T-helper 1 cell treated with Interleukin-12 subunit alpha and Interleukin-12 subunit beta and Interleukin-4 antibody, amounts not matched to agents 30 μg/mL and 1 μg/mL, for 36 hours (primary cell): ENCODE measurements around the gene TLL1.

ENCODE experiments used
- H3K27ac Mint-ChIP-seq: one replicate; pipeline ENCODE4 v1.8.0; 2021; ENCODE audit warnings: mild to moderate bottlenecking, mixed read lengths
- H3K27me3 Mint-ChIP-seq: one replicate; pipeline ENCODE4 v1.8.0; 2021; ENCODE audit warnings: low read depth, mixed read lengths
- H3K36me3 Mint-ChIP-seq: one replicate; pipeline ENCODE4 v1.8.0; 2021; ENCODE audit warnings: low read depth, mixed read lengths
- H3K4me1 Mint-ChIP-seq: one replicate; pipeline ENCODE4 v1.8.0; 2021; ENCODE audit warnings: low read depth, mixed read lengths
- H3K4me3 Mint-ChIP-seq: one replicate; pipeline ENCODE4 v1.8.0; 2021; ENCODE audit warnings: mild to moderate bottlenecking, moderate library complexity, mixed read lengths
- H3K9me3 Mint-ChIP-seq: one replicate; pipeline ENCODE4 v1.8.0; 2021; ENCODE audit warnings: mixed read lengths

TLL1 gene

GRCh38 chr4:166034965-166035364, 161.9 kb downstream of the TLL1 start:
- Mint-ChIP-seq H3K36me3 (no peaks in the 10 kb centered on the region), H3K4me1 (no peaks in the 10 kb centered on the region), H3K27me3 (no peaks in the 10 kb centered on the region), H3K27ac (no peak overlapping the region), H3K4me3 (no peak overlapping the region), H3K9me3 (no peaks in the 10 kb centered on the region)

GRCh38 chr4:166039822-166040221, 166.8 kb downstream of the TLL1 start:
- Mint-ChIP-seq H3K27ac (no peak overlapping the region), H3K27me3 (no peaks in the 10 kb centered on the region), H3K9me3 (no peaks in the 10 kb centered on the region), H3K4me1 (no peaks in the 10 kb centered on the region), H3K4me3 (no peak overlapping the region), H3K36me3 (no peaks in the 10 kb centered on the region)

- Mint-ChIP-seq H3K27me3 (no peaks in the 10 kb centered on the region), H3K27ac (no peak overlapping the region), H3K4me3 (no peak overlapping the region), H3K9me3 (no peaks in the 10 kb centered on the region), H3K36me3 (no peaks in the 10 kb centered on the region), H3K4me1 (no peaks in the 10 kb centered on the region)
These were observed 169.5 kb downstream of the TLL1 start for GRCh38 chr4:166042510-166043055.

- H3K27ac Mint-ChIP-seq: no peak overlapping the region
- no peaks in the 10 kb centered on the region for H3K36me3 Mint-ChIP-seq
- H3K27me3 Mint-ChIP-seq: no peaks in the 10 kb centered on the region
- no peaks in the 10 kb centered on the region for H3K4me1 Mint-ChIP-seq
- H3K9me3 Mint-ChIP-seq: no peaks in the 10 kb centered on the region
- no peak overlapping the region for H3K4me3 Mint-ChIP-seq
These were observed 170.8 kb downstream of the TLL1 start for GRCh38 chr4:166043801-166044200.

- Mint-ChIP-seq H3K9me3 (no peaks in the 10 kb centered on the region), H3K4me1 (no peaks in the 10 kb centered on the region), H3K27me3 (no peaks in the 10 kb centered on the region), H3K36me3 (no peaks in the 10 kb centered on the region), H3K27ac (no peak overlapping the region), H3K4me3 (no peak overlapping the region)
These were observed 171.8 kb downstream of the TLL1 start for GRCh38 chr4:166044871-166045270.

- Mint-ChIP-seq H3K4me3 (no peak overlapping the region), H3K9me3 (no peaks in the 10 kb centered on the region), H3K27me3 (no peaks in the 10 kb centered on the region), H3K27ac (no peak overlapping the region), H3K36me3 (no peaks in the 10 kb centered on the region), H3K4me1 (no peaks in the 10 kb centered on the region)
These were observed 172.4 kb downstream of the TLL1 start for GRCh38 chr4:166045457-166045856.

GRCh38 chr4:166049036-166049435, 176.0 kb downstream of the TLL1 start:
- no peak overlapping the region for H3K4me3 Mint-ChIP-seq
- H3K27ac Mint-ChIP-seq: no peak overlapping the region
- no peaks in the 10 kb centered on the region for H3K27me3 Mint-ChIP-seq
- no peaks in the 10 kb centered on the region for H3K36me3 Mint-ChIP-seq
- H3K9me3 Mint-ChIP-seq: no peaks in the 10 kb centered on the region
- H3K4me1 Mint-ChIP-seq: no peaks in the 10 kb centered on the region

GRCh38 chr4:166064721-166065120, 191.7 kb downstream of the TLL1 start:
- no peak overlapping the region for H3K27ac Mint-ChIP-seq
- H3K36me3 Mint-ChIP-seq: no peaks in the 10 kb centered on the region
- H3K9me3 Mint-ChIP-seq: no peaks in the 10 kb centered on the region
- H3K27me3 Mint-ChIP-seq: no peaks in the 10 kb centered on the region
- H3K4me3 Mint-ChIP-seq: no peak overlapping the region
- no peaks in the 10 kb centered on the region for H3K4me1 Mint-ChIP-seq

- no peaks in the 10 kb centered on the region for H3K4me1 Mint-ChIP-seq
- no peaks in the 10 kb centered on the region for H3K27me3 Mint-ChIP-seq
- no peak overlapping the region for H3K27ac Mint-ChIP-seq
- H3K4me3 Mint-ChIP-seq: no peak overlapping the region
- no peaks in the 10 kb centered on the region for H3K36me3 Mint-ChIP-seq
- H3K9me3 Mint-ChIP-seq: no peaks in the 10 kb centered on the region
These were observed 192.3 kb downstream of the TLL1 start for GRCh38 chr4:166065324-166065723.

GRCh38 chr4:166066936-166067335, 193.9 kb downstream of the TLL1 start:
- H3K4me3 Mint-ChIP-seq: no peak overlapping the region
- H3K36me3 Mint-ChIP-seq: no peaks in the 10 kb centered on the region

GRCh38 chr4:166067915-166068314, 194.9 kb downstream of the TLL1 start:
- Mint-ChIP-seq H3K4me3 (no peak overlapping the region), H3K27ac (no peak overlapping the region), H3K4me1 (no peaks in the 10 kb centered on the region), H3K36me3 (no peaks in the 10 kb centered on the region), H3K27me3 (no peaks in the 10 kb centered on the region), H3K9me3 (no peaks in the 10 kb centered on the region)

More at GRCh38 chr4:166066936-166067335, 193.9 kb downstream of the TLL1 start:
- no peaks in the 10 kb centered on the region for H3K9me3 Mint-ChIP-seq
- H3K4me1 Mint-ChIP-seq: no peaks in the 10 kb centered on the region
- no peak overlapping the region for H3K27ac Mint-ChIP-seq
- no peaks in the 10 kb centered on the region for H3K27me3 Mint-ChIP-seq

GRCh38 chr4:166073783-166074182, 200.7 kb downstream of the TLL1 start:
- Mint-ChIP-seq H3K36me3 (no peaks in the 10 kb centered on the region), H3K9me3 (no peaks in the 10 kb centered on the region), H3K4me3 (no peak overlapping the region), H3K4me1 (no peaks in the 10 kb centered on the region), H3K27ac (no peak overlapping the region), H3K27me3 (no peaks in the 10 kb centered on the region)

- Mint-ChIP-seq H3K4me1 (no peaks in the 10 kb centered on the region), H3K9me3 (no peaks in the 10 kb centered on the region), H3K36me3 (no peaks in the 10 kb centered on the region), H3K27me3 (no peaks in the 10 kb centered on the region), H3K4me3 (no peak overlapping the region), H3K27ac (no peak overlapping the region)
These were observed 202.6 kb downstream of the TLL1 start for GRCh38 chr4:166075599-166075998.

- Mint-ChIP-seq H3K4me1 (no peaks in the 10 kb centered on the region), H3K9me3 (no peaks in the 10 kb centered on the region), H3K4me3 (no peak overlapping the region), H3K27me3 (no peaks in the 10 kb centered on the region), H3K36me3 (no peaks in the 10 kb centered on the region), H3K27ac (no peak overlapping the region)
These were observed 204.7 kb downstream of the TLL1 start for GRCh38 chr4:166077782-166078181.

GRCh38 chr4:166078383-166078782, 205.3 kb downstream of the TLL1 start:
- Mint-ChIP-seq H3K4me1 (no peaks in the 10 kb centered on the region), H3K36me3 (no peaks in the 10 kb centered on the region), H3K4me3 (no peak overlapping the region), H3K27ac (no peak overlapping the region), H3K27me3 (no peaks in the 10 kb centered on the region), H3K9me3 (no peaks in the 10 kb centered on the region)

- Mint-ChIP-seq H3K4me1 (no peaks in the 10 kb centered on the region), H3K36me3 (no peaks in the 10 kb centered on the region), H3K27me3 (no peaks in the 10 kb centered on the region), H3K27ac (no peak overlapping the region), H3K4me3 (no peak overlapping the region), H3K9me3 (no peaks in the 10 kb centered on the region)
These were observed 205.9 kb downstream of the TLL1 start for GRCh38 chr4:166078955-166079354.
